Measurements from ENCODE around the gene SOAT2. TPM values are rescaled to one million over a fixed set of nuclear protein-coding genes. Genes with fewer than 3 reads are reported as not detected.
A peak's percentile ranks its signal among the peaks of the same experiment; 100 is the strongest.

The SOAT2 gene, protein sequence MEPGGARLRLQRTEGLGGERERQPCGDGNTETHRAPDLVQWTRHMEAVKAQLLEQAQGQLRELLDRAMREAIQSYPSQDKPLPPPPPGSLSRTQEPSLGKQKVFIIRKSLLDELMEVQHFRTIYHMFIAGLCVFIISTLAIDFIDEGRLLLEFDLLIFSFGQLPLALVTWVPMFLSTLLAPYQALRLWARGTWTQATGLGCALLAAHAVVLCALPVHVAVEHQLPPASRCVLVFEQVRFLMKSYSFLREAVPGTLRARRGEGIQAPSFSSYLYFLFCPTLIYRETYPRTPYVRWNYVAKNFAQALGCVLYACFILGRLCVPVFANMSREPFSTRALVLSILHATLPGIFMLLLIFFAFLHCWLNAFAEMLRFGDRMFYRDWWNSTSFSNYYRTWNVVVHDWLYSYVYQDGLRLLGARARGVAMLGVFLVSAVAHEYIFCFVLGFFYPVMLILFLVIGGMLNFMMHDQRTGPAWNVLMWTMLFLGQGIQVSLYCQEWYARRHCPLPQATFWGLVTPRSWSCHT
- 1 to 10 TPM in 1 of 6 donors, under 1 TPM in 2, not detected in 3; 0.11 to 3.1 (median 0.13) TPM for total RNA-seq

DNA sequence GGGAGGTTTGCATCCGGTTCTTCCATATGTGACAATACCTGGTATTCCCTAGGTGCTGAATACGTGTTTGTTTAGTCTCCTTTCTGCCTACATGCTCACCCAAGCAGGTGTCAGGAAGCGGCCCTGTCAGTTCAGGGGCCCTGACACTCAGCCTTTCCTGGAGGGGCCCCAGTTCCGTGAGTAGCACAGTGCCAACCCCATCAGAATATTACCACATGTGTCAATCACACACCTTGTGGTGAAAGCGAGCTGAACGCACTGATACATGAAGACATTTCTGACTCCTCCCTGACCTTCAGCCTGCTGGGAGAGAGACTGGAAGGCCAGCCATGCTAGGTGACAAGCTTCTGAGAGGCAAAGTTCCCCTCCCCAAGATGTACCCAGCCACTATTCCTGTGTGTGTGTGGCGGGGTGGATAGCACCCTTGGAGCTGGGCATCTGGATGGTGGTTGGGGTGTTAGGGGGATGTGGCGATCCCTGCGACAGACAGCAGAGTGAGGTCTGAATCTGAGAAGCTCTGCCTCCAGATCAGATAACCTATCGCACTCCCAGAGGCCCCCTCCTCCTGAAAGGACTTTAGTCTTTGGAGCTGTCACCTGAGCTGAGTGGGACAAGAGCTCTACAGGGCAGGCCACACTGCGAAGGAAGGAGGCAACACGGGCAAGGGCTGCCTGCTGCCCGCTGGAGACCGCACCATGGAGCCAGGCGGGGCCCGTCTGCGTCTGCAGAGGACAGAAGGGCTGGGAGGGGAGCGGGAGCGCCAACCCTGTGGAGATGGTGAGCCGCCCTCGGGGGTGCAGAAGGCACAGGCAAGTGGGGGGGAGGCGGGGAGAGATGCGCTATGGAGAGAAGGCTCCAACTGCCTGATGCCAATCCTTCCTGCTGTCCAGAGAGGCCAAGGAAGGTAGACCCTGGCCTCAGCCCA, at the start of gene SOAT2:
TSS of gene SOAT2 (plus strand) at position 604 of the 925 bp plus-strand sequence. CDS start at position 696, 92 bp downstream.
- H3K4me1 ChIP-seq, result peaks cover 12 to 25% (median 17%) of the 10 kb centered on the region in 4 donors
- DNase-seq (peak in 1 of 2 donors; percentile 68), ATAC-seq (ENCODE audit: low FRiP score in 2 of 2) (no peak)
- H3K36me3 ChIP-seq, result no peaks in the 10 kb centered on the region
- H3K4me3 ChIP-seq, result no peak within 1 kb of the TSS
- TF ChIP-seq POLR2A (IDR thresholded peaks at IDR 0.05) (no peak), EP300 (IDR thresholded peaks at IDR 0.05) (no peak), POLR2AphosphoS5 (IDR thresholded peaks at IDR 0.05) (no peak)
- TF ChIP-seq, protein P1, sequence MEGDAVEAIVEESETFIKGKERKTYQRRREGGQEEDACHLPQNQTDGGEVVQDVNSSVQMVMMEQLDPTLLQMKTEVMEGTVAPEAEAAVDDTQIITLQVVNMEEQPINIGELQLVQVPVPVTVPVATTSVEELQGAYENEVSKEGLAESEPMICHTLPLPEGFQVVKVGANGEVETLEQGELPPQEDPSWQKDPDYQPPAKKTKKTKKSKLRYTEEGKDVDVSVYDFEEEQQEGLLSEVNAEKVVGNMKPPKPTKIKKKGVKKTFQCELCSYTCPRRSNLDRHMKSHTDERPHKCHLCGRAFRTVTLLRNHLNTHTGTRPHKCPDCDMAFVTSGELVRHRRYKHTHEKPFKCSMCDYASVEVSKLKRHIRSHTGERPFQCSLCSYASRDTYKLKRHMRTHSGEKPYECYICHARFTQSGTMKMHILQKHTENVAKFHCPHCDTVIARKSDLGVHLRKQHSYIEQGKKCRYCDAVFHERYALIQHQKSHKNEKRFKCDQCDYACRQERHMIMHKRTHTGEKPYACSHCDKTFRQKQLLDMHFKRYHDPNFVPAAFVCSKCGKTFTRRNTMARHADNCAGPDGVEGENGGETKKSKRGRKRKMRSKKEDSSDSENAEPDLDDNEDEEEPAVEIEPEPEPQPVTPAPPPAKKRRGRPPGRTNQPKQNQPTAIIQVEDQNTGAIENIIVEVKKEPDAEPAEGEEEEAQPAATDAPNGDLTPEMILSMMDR (IDR thresholded peaks at IDR 0.05), result no peak
- no peaks in the 10 kb centered on the region for H3K27me3 ChIP-seq
- WGBS, 2 donors, result 72 to 74% methylated on average over 18 to 22 of the region's 23 CpGs
- H3K9me3 ChIP-seq, result no peaks in the 10 kb centered on the region
- H3K27ac ChIP-seq, result peak within 1 kb of the TSS in 2 of 4 donors; percentile 5 to 52

DNA sequence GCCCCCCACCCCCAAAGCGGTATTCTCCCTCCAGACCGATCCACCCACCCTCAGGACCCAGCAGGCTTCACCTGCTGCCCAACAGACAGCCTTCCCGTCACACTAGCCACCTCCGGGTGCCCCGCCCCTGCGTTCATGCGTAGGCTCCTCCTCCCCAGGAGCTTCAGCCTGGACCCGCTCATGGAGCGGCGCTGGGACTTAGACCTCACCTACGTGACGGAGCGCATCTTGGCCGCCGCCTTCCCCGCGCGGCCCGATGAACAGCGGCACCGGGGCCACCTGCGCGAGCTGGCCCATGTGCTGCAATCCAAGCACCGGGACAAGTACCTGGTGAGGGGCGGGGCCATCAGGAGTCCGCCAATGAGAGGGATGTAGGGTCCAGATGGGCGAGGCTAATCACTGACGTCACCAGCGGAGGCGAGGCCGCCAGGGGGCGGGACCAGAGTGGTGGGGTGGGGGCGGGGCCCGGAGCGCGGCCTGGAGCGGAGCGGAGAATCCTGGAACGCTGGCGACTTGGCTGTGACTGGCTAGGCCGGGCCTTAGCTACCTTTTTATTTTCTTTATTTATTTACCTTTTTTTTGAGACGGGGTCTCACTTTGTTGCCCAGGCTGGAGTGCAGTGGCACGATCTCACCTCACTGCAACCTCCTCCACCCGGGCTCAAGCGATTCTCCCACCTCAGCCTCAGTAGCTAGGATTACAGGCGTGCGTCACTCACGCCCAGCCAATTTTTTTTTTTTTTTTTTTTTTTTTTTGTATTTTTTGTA, 49.0 kb upstream of the SOAT2 start:
- DNase-seq, result peak; percentile 96 to 98
- peaks cover 38 to 59% (median 48%) of the 10 kb centered on the region in 4 donors for H3K4me1 ChIP-seq
- TF ChIP-seq POLR2AphosphoS5 (IDR thresholded peaks at IDR 0.05) (peak in 1 of 2 donors; percentile 76), POLR2A (IDR thresholded peaks at IDR 0.05) (peak in 3 of 4 donors; percentile 46 to 81 (median 51)), EP300 (IDR thresholded peaks at IDR 0.05) (no peak)
- TF ChIP-seq, protein P1 (IDR thresholded peaks at IDR 0.05), result peak in 1 of 6 experiments; percentile 14
- no peaks in the 10 kb centered on the region for H3K27me3 ChIP-seq
- 14 to 45% methylated on average over 8 to 26 of the region's 48 CpGs for WGBS, 2 donors
- H3K4me3 ChIP-seq, result peak overlapping the region; percentile 0 to 74 (median 54)
- ATAC-seq (ENCODE audit: low FRiP score in 2 of 2), result peak; percentile 86 to 88
- H3K27ac ChIP-seq, result peak overlapping the region; percentile 97 to 99 (median 98)
- peaks cover 9 to 55% (median 34%) of the 10 kb centered on the region in 4 donors for H3K36me3 ChIP-seq
- H3K9me3 ChIP-seq, result no peaks in the 10 kb centered on the region

DNA sequence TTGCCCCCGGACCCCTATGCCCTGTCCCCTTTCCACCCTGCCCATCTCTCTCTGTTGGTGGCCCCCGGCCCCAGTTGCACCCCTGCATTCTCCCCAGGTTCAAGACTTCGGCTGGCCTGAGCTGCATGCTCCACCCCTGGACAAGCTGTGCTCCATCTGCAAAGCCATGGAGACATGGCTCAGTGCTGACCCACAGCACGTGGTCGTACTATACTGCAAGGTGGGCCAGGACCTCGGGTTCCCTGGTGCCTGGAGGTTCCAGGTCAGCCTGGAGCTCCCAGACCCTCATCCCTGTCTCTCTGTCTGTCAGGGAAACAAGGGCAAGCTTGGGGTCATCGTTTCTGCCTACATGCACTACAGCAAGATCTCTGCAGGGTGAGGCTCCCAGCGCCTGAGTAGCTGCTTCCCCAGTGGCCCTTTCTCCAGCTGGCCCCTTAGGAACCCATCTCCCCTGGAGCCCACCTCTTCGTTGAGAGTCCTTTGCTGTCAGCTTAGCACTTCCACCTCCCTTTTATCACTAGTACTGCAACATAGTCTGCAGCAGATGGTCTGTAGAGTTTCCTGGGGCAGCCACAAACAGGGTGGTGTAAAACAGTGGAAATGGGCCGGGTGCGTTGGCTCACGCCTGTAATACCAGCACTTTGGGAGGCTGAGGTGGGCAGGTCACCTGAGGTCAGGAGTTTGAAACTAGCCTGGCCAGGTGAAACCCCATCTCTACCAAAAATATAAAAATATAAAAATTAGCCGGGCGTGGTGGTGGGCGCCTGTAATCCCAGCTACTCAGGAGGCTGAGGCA, 47.6 kb upstream of the SOAT2 start:
- Histone ChIP-seq H3K4me1 (peaks cover 50 to 67% (median 58%) of the 10 kb centered on the region in 4 donors), H3K36me3 (peaks cover 13 to 69% (median 47%) of the 10 kb centered on the region in 4 donors), H3K9me3 (no peaks in the 10 kb centered on the region), H3K27me3 (no peaks in the 10 kb centered on the region), H3K4me3 (no peak overlapping the region), H3K27ac (peak overlapping the region; percentile 97 to 99 (median 98))
- DNase-seq, result no peak
- TF ChIP-seq POLR2AphosphoS5 (IDR thresholded peaks at IDR 0.05) (no peak), POLR2A (IDR thresholded peaks at IDR 0.05) (no peak), EP300 (IDR thresholded peaks at IDR 0.05) (no peak)
- TF ChIP-seq, protein P1 (IDR thresholded peaks at IDR 0.05), result no peak
- WGBS, 2 donors, result 78 to 87% methylated on average over 15 of the region's 15 CpGs
- no peak for ATAC-seq (ENCODE audit: low FRiP score in 2 of 2)
